Gastrocnemius medialis (tissue), 4 donors: ENCODE measurements around the gene CHST15.
A peak's percentile ranks its signal among the peaks of the same experiment; 100 is the strongest.

Source experiments
- CTCF ChIP-seq, 5 experiments: fragments of 450-650 bp in 3 of 5; fragments of 200-600 bp in 2 of 5; sonication (generic) in 2 of 5; IDR thresholded peaks in 4 of 5; conservative IDR thresholded peaks in 1 of 5; 1 replicate in 4 of 5; 2 replicates in 1 of 5; pipeline ENCODE4 v1.5.1; 2016 to 2019; ENCODE audit warnings: antibody characterized with exemption in 5 of 5, mild to moderate bottlenecking in 3 of 5, moderate library complexity in 3 of 5
- POLR2A ChIP-seq, 2 donors: fragments of 450-650 bp; IDR thresholded peaks; one replicate each; pipeline ENCODE4 v1.6.1; 2017; ENCODE audit warnings: antibody characterized with exemption in 2 of 2, mild to moderate bottlenecking in 2 of 2, moderate library complexity in 2 of 2

- peak in 1 of 2 donors; percentile 10 for TF ChIP-seq POLR2A (IDR thresholded peaks at IDR 0.05)
- no peak for TF ChIP-seq CTCF (IDR thresholded peaks at IDR 0.05 in 4 of 5, conservative IDR thresholded peaks at IDR 0.05 in 1 of 5)
These were observed 1.6 kb downstream of the CHST15 start for GRCh38 chr10:124091646-124092249.
